ENCODE results near the gene BFSP1. TPM values are rescaled to one million over a fixed set of nuclear protein-coding genes. Genes with fewer than 3 reads are reported as not detected.

BFSP1 gene
- total RNA-seq, 4 donors from 2014 or later: 0.75 to 1.00 (median 0.82) TPM; not detected in 1

GRCh38 chr20:17573463-17573862 is 42.3 kb upstream of the BFSP1 start:
- Histone ChIP-seq H3K4me3 (peak overlapping the region in 2 of 4 donors; percentile 85 to 97), H3K4me1 (peaks cover 14 to 67% (median 40%) of the 10 kb centered on the region in 4 donors), H3K27ac (peak overlapping the region; percentile 98 to 100 (median 98)), H3K36me3 (no peaks in the 10 kb centered on the region), H3K27me3 (no peaks in the 10 kb centered on the region), H3K9me3 (no peaks in the 10 kb centered on the region)
- intact Hi-C loops (cut with DNase I; ENCODE audit: low total_unique reads): loop anchor here (5.0 kb wide), 2 partner anchors 36 to 39 kb away; no protein-coding TSS in a partner anchor
- no peak for TF ChIP-seq EP300 (IDR thresholded peaks at IDR 0.05; ENCODE audit: low read depth)
- TF ChIP-seq POLR2A (IDR thresholded peaks at IDR 0.05): no peak
- no peak for TF ChIP-seq CTCF (IDR thresholded peaks at IDR 0.05)
- no peak for TF ChIP-seq POLR2AphosphoS5 (IDR thresholded peaks at IDR 0.05)
- in situ Hi-C loops (cut with MboI; ENCODE audit: low pct_ligation_motif_present in 1 of 4, low pct_unique_long_range_greater_than_20kb in 1 of 4, low sequenced_read_pairs in 3 of 4): no loop called here
- WGBS, 2 donors (ENCODE audit: low coverage in 1 of 2): 51 to 52% methylated on average over 3 of the region's 3 CpGs
- DNase-seq: no peak

- TF ChIP-seq POLR2A (IDR thresholded peaks at IDR 0.05) (no peak), POLR2AphosphoS5 (IDR thresholded peaks at IDR 0.05) (peak in 2 of 3 donors; percentile 13 to 48)
- no peaks in the 10 kb centered on the region for H3K36me3 ChIP-seq
- H3K4me3 ChIP-seq: peak overlapping the region; percentile 1 to 97 (median 87)
- in situ Hi-C loops (cut with MboI; ENCODE audit: low pct_ligation_motif_present in 1 of 4, low pct_unique_long_range_greater_than_20kb in 1 of 4, low sequenced_read_pairs in 3 of 4) (no loop called here), intact Hi-C loops (cut with DNase I; ENCODE audit: low total_unique reads) (loop anchor here (5.0 kb wide), 2 partner anchors 35 to 40 kb away; no protein-coding TSS in a partner anchor)
- H3K9me3 ChIP-seq: no peaks in the 10 kb centered on the region
- H3K4me1 ChIP-seq: peaks cover 14 to 71% (median 48%) of the 10 kb centered on the region in 4 donors
- 32 to 34% methylated on average over 6 to 7 of the region's 7 CpGs for WGBS, 2 donors (ENCODE audit: low coverage in 1 of 2)
- no peaks in the 10 kb centered on the region for H3K27me3 ChIP-seq
- H3K27ac ChIP-seq: peak overlapping the region; percentile 98 to 100 (median 98)
- DNase-seq: no peak
Measured at GRCh38 chr20:17572034-17572638, 41.0 kb upstream of the BFSP1 start.

GRCh38 chr20:17571153-17571527 is 40.0 kb upstream of the BFSP1 start:
- intact Hi-C loops (cut with DNase I; ENCODE audit: low total_unique reads): loop anchor here (5.0 kb wide), 2 partner anchors 34 to 41 kb away; no protein-coding TSS in a partner anchor
- TF ChIP-seq POLR2AphosphoS5 (IDR thresholded peaks at IDR 0.05) (peak in 1 of 3 donors; percentile 8), EP300 (IDR thresholded peaks at IDR 0.05; ENCODE audit: low read depth) (no peak)
- Histone ChIP-seq H3K27ac (peak overlapping the region; percentile 98 to 100 (median 98)), H3K4me1 (peaks cover 14 to 63% (median 48%) of the 10 kb centered on the region in 4 donors), H3K36me3 (no peaks in the 10 kb centered on the region), H3K9me3 (no peaks in the 10 kb centered on the region), H3K4me3 (peak overlapping the region; percentile 85 to 97 (median 92)), H3K27me3 (no peaks in the 10 kb centered on the region)
- in situ Hi-C loops (cut with MboI; ENCODE audit: low pct_ligation_motif_present in 1 of 4, low pct_unique_long_range_greater_than_20kb in 1 of 4, low sequenced_read_pairs in 3 of 4): no loop called here
- no peak for DNase-seq
- WGBS, 2 donors (ENCODE audit: low coverage in 1 of 2): 6 to 9% methylated on average over 6 of the region's 6 CpGs

- intact Hi-C loops (cut with DNase I; ENCODE audit: low total_unique reads) (loop anchor here (5.0 kb wide), 2 partner anchors 33 to 42 kb away; no protein-coding TSS in a partner anchor), in situ Hi-C loops (cut with MboI; ENCODE audit: low pct_ligation_motif_present in 1 of 4, low pct_unique_long_range_greater_than_20kb in 1 of 4, low sequenced_read_pairs in 3 of 4) (no loop called here)
- peak overlapping the region; percentile 85 to 97 (median 92) for H3K4me3 ChIP-seq
- no peaks in the 10 kb centered on the region for H3K27me3 ChIP-seq
- peak; percentile 75 for DNase-seq
- no peaks in the 10 kb centered on the region for H3K9me3 ChIP-seq
- WGBS, 2 donors (ENCODE audit: low coverage in 1 of 2): 0 to 7% methylated on average over 4 to 42 of the region's 43 CpGs
- peak overlapping the region; percentile 98 to 100 (median 98) for H3K27ac ChIP-seq
- no peak for TF ChIP-seq EP300 (IDR thresholded peaks at IDR 0.05; ENCODE audit: low read depth)
- TF ChIP-seq POLR2A (IDR thresholded peaks at IDR 0.05): peak; percentile 63
- TF ChIP-seq POLR2AphosphoS5 (IDR thresholded peaks at IDR 0.05): peak; percentile 53 to 83 (median 80)
- no peak for TF ChIP-seq CTCF (IDR thresholded peaks at IDR 0.05)
- H3K36me3 ChIP-seq: no peaks in the 10 kb centered on the region
- H3K4me1 ChIP-seq: peaks cover 14 to 63% (median 49%) of the 10 kb centered on the region in 4 donors
Measured at GRCh38 chr20:17570347-17571152, 39.4 kb upstream of the BFSP1 start.
